PC-9 (cell line): ENCODE data around the gene AK5.

Experiments
- CTCF ChIP-seq: fragments of 200-600 bp; sonication (generic); conservative IDR thresholded peaks from 2 replicates; pipeline ENCODE4 v1.6.1; 2017; ENCODE audit warnings: mixed run types, antibody characterized with exemption, mild to moderate bottlenecking, moderate library complexity
- EZH2 ChIP-seq: fragments of 200-600 bp; sonication (generic); IDR thresholded peaks from 2 replicates; pipeline ENCODE4 v1.8.0; 2017; ENCODE audit warnings: antibody characterized with exemption, low read depth

GRCh38 chr1:77463216-77463615 lies 181.4 kb downstream of the AK5 start:
- TF ChIP-seq EZH2 (no peak), CTCF (no peak)
